Kidney tubule cell (primary cell): ENCODE results near the gene HMCN1.

ENCODE experiments used
- DNase-seq: peaks from one replicate; pipeline ENCODE4 v3.0.0-alpha.2; 2018; ENCODE audit warnings: low spot score

The HMCN1 gene

GRCh38 chr1:185804608-185805007, 70.4 kb downstream of the HMCN1 start:
- DNase-seq, result no peak

GRCh38 chr1:185807275-185807674, 73.1 kb downstream of the HMCN1 start:
- DNase-seq, result no peak

DNA sequence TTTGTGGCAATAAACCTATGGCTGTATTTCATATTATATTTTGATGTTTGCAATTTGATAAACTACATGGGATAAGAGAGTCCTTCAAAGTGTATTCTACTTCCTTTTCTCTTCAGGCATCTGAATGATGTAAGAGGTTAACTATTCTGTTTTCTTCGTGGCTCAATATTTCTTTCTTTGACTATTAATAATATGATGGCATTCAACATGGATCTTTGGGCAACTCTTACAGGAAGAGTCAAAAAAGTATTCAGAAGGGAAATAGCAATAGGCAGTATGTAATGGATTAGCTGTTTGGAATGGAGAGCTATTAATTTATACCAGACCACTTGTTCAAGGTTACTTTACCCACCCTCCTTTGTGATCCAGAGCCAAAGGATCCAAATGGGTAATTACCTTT, 74.4 kb downstream of the HMCN1 start:
- DNase-seq, result peak; percentile 21

DNA sequence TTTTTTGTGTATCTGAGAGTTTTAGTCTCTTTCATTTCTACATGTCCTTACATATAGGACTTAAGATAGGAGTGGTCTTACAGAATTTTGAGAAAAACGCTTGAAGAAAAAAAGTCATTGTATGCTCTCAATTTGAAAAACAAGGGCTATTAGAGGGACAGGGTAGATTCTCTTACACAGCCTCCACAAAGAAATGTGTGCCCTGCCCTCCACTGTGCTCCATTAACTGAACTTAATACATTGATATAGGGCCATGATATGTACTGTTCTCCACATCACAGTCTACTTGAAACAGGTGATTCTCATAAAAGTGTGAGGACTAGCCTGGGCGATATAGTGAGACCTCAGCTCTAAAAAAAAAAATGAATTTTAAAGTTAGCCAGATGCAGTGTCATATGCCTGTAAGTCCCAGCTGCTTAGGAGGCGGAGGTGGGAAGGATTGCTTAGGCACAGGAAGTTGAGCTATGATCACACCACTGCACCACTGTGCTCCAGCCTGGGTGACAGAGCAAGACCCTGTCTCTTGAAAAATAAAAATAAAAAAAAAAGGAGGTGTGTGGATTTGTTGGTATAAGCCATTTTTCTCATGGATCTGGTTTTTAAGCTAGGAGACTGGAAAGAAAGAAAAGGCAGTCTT, 77.0 kb downstream of the HMCN1 start:
- no peak for DNase-seq

GRCh38 chr1:185812934-185813333, 78.7 kb downstream of the HMCN1 start:
- no peak for DNase-seq

DNA sequence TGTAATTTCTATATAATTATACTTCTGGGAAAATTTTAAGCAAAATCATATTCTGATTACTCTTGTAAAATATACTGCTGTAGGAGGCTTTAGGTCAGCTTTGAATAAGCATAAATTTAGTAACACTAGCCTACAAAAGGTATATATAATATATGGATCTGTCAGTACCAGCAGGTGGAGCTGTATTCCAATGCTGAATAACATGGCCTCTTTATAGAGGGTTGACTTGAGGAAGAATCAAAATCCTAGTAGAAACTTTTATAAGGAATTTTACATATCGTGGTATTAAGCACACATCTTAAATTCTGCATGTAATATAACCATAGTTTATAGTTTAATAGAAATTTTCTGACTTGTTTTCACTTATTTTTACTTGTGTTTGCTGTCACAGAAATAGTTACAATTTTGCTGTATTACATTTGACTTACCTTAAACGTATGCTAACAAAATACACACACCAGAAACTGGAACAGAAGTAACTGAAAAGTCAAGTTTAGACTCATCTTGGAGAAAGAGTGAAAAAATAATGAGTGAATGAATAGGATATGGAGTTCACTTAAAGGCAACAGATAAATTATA, 79.3 kb downstream of the HMCN1 start:
- DNase-seq, result peak; percentile 56

DNA sequence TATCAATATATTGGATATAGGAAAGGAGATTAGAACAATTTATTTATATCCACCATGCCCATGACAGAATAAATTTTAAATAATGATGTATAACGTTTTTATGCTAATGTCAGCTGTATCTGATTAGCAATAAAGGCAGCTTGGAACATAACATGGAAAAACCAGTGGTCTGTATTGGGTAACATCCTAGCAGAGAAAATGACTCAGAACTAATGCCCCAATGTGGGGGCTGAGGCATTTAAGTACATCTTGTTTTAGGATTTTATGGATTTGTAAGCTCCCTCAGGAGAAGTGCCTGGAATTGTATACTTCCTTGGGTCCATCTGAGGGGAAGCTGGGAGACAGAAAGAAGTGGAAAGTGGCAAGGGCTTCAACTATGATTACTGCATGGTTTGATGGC, 82.3 kb downstream of the HMCN1 start:
- DNase-seq, result no peak

DNA sequence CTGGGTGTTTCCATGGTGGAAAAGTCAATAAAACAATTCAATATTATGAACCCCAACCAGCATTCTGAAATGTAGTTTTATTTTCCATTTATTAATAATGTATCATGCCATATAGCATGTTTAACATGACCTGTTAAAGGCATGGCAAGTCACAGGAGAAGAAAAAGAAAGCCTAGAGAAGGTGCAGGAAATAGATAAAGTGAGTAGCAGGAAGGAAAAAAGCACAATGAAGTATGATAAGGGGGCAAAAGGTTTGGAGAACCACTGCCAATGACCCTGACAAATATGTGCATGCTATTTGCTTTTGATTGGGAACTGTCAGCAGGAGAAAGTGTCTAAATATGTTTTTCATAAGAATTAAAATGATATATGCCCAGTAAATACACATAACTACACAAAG, 85.6 kb downstream of the HMCN1 start:
- no peak for DNase-seq

GRCh38 chr1:185821612-185822385, 87.6 kb downstream of the HMCN1 start:
- no peak for DNase-seq

GRCh38 chr1:185823467-185823866, 89.3 kb downstream of the HMCN1 start:
- no peak for DNase-seq

DNA sequence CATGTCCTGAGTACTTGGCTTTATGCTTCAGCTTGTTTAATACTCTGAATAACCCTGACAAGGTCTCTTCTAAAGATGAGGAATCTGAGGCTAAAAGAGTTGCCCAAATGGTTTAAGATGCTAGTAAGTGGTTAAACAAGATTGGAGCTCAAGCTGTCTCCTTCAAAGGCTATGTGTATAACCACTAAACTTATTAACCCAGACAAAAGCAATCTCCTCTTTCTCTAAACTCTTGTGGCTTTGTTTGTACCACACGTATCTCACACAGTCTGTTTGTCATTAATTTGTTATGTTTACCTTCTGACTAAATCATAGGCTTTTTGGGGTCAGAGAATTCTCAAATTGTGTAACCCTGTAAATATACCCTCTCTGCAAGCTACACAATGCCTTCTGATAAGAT, 89.9 kb downstream of the HMCN1 start:
- DNase-seq, result no peak

- no peak for DNase-seq
Measured at GRCh38 chr1:185825556-185825955, 91.4 kb downstream of the HMCN1 start.

DNA sequence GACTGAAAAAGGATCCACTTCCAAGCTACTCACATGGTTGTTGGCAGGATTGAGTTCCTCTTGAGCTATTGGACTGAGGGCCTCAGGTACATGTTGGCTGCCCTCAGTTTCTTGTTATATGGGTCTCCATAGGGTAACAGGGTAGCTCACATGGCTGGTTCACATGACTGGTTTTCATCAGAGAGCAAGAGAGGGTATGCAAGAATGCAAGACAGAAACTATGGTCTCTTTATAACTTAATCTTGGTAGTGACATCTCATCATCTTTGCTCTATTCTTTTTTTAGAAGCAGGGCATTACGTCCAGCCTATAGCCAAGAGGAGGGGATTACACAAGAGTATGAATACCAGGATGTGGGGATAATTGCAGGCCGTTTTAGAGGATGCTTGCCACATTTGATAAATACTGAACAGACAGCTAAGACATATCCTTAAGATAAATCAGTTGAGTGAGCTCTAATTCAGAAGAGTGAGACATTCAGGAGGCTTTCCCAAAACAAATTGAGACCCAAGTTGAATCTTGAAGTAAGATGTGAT, 100.2 kb downstream of the HMCN1 start:
- no peak for DNase-seq

DNA sequence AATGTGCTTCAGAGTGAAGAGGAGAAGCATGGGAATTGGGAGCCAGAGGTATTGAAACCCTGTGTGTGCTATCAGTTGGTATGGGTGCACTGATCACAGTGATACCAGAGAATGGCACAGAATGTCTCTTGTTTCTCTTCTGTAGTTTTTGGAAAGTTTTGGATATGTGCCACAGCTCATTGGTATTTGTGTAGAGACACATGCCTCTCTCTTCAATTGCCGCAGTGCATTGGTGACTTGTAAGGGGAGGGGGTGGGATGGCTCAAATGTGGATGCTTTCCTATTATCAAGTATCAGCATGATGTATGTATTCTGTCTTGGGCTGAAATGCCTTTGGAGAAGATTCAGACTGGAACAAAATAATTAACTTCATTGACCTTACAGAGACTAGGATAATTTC, 101.0 kb downstream of the HMCN1 start:
- DNase-seq, result no peak

GRCh38 chr1:185837711-185838110, 103.5 kb downstream of the HMCN1 start:
- no peak for DNase-seq

GRCh38 chr1:185838111-185838510, 103.9 kb downstream of the HMCN1 start:
- no peak for DNase-seq

GRCh38 chr1:185840880-185841279, 106.7 kb downstream of the HMCN1 start:
- no peak for DNase-seq

GRCh38 chr1:185843297-185843869, 109.2 kb downstream of the HMCN1 start:
- no peak for DNase-seq

GRCh38 chr1:185843986-185844385, 109.8 kb downstream of the HMCN1 start:
- DNase-seq, result no peak

DNA sequence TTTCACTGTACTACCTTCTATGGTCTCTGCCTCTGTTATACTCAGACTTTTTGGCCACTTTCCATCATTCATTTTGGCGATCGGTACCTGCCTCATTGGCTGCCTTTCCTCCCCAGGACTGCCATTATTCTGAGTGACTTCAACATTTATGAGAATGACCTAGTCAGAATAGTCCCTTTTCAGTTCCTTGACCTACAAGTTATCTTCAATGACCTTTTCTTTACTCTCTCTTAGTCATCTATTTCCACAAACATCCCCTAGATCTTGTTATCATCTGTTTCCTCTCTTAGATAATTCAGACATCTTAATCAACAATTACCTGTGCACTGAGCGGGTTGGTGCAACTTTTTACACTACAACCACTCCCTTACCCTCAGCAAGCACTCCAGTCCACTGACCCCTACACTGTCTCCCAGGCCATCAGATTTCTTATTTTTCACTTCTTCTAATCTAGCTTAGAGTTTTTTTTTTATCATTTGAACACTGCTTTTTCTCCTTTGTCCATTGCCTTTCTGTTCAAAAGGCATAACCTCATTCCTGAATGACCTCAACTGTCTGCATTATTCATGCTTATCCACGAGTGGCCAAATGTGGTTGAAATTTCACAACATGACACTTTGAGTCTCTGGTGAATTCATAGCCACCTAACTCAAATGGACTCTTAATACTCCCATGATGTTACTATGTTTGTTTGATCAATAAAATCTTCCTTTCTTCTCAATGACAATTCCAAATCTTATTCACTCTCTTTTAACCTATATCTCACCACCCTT, 112.7 kb downstream of the HMCN1 start:
- DNase-seq, result peak; percentile 72

- no peak for DNase-seq
Measured at GRCh38 chr1:185849014-185849413, 114.8 kb downstream of the HMCN1 start.

- DNase-seq, result peak; percentile 20
Measured at GRCh38 chr1:185850366-185850765, 116.2 kb downstream of the HMCN1 start.
